GM11168 (cell line): Measurements from ENCODE around the gene FAM219B.

Source experiments
- in situ Hi-C: fragments of 300-500 bp; cut with MboI; formaldehyde crosslinking; loops from one replicate; pipeline ENCODE4 v1.12.0; 2022; ENCODE audit warnings: low sequenced_read_pairs; ENCODE audit not compliant: unreplicated experiment

The FAM219B gene

DNA sequence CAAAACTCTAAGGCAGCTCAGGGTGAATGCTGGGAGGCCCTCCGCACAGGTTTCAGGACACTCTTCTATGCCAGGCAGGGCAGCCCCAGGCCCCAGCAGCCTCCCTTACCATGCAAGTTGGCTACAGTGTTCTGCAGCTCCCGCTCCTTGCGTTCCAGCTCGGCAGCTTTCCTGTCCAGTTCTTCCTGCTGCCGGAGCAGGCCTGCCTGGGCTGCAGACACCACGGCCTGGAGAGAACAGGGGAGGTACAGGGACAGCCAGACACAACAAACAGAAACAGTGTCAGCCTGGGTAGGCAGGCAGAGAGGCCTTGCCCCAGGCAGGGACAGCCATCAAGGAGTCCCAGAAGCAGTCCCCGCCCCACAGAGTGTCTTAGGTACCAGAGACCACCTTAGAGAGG, 54.7 kb downstream of the FAM219B start:
- in situ Hi-C loops: no loop called here

GRCh38 chr15:74850393-74850792, 56.3 kb downstream of the FAM219B start:
- in situ Hi-C loops: no loop called here
